PC-3 (cell line): Measurements from ENCODE around the gene LHFPL3.

Source experiments
- EZH2phosphoT487 ChIP-seq: fragments of 300-600 bp; sonication (generic); IDR thresholded peaks from 2 replicates; pipeline ENCODE4 v1.6.1; 2018; ENCODE audit warnings: mild to moderate bottlenecking, antibody characterized with exemption, low read length, borderline replicate concordance
- TF ChIP-seq, protein P1 (sequence below): fragments of 300-600 bp; sonication (generic); conservative IDR thresholded peaks from 2 replicates; pipeline ENCODE4 v1.5.1; 2017; ENCODE audit warnings: antibody characterized with exemption, low read depth, mild to moderate bottlenecking, low read length

DNA sequence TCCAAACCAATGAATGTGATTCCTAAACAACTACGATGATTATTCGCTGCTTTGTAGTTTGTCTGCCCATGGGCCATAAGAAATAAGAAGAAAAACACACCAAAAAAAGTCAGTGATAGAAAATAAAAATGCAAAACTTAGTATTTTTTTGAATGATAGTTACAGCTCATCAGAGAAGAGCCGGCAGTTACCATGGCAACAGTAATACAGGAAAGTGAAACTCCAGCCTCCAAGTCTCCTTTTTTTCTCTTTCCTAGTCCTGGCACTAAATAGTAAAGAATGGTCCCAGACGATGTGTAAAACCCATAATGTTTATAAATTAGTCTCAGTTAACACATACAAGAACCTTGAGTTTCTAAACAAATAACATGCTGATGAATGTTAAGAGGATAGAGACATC, 21.6 kb upstream of the LHFPL3 start:
- TF ChIP-seq, protein P1, sequence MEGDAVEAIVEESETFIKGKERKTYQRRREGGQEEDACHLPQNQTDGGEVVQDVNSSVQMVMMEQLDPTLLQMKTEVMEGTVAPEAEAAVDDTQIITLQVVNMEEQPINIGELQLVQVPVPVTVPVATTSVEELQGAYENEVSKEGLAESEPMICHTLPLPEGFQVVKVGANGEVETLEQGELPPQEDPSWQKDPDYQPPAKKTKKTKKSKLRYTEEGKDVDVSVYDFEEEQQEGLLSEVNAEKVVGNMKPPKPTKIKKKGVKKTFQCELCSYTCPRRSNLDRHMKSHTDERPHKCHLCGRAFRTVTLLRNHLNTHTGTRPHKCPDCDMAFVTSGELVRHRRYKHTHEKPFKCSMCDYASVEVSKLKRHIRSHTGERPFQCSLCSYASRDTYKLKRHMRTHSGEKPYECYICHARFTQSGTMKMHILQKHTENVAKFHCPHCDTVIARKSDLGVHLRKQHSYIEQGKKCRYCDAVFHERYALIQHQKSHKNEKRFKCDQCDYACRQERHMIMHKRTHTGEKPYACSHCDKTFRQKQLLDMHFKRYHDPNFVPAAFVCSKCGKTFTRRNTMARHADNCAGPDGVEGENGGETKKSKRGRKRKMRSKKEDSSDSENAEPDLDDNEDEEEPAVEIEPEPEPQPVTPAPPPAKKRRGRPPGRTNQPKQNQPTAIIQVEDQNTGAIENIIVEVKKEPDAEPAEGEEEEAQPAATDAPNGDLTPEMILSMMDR, result no peak
- TF ChIP-seq EZH2phosphoT487, result no peak
